Mesenchymal stem cell (in vitro differentiated cells and primary cell): Measurements from ENCODE around the gene LPAR2.

Experiments
- DNase-seq: peaks from one replicate; pipeline ENCODE4 v3.0.0-alpha.2; 2013
- H2AFZ ChIP-seq: one replicate; pipeline ENCODE4 v1.6.1; 2013; ENCODE audit warnings: low read depth, mild to moderate bottlenecking, control low read depth, inconsistent platforms, low read length, moderate library complexity
- H2AK5ac ChIP-seq: 2 replicates; pipeline ENCODE4 v1.6.1; 2013; ENCODE audit warnings: low read length, moderate library complexity, mild to moderate bottlenecking, inconsistent platforms; ENCODE audit not compliant: severe bottlenecking
- H2BK120ac ChIP-seq: one replicate; pipeline ENCODE4 v1.6.1; 2013; ENCODE audit warnings: low read depth, mild to moderate bottlenecking, inconsistent platforms, low read length, moderate library complexity
- H2BK12ac ChIP-seq, 2 experiments: one replicate each; pipeline ENCODE4 v1.6.1; 2013; ENCODE audit warnings: inconsistent platforms in 2 of 2, low read length in 2 of 2, mild to moderate bottlenecking in 2 of 2, moderate library complexity in 2 of 2, control low read depth in 1 of 2
- H2BK15ac ChIP-seq: one replicate; pipeline ENCODE4 v1.6.1; 2013; ENCODE audit warnings: mild to moderate bottlenecking, low read depth, inconsistent platforms; ENCODE audit not compliant: poor library complexity, severe bottlenecking
- H2BK5ac ChIP-seq: 2 replicates; pipeline ENCODE4 v1.6.1; 2013; ENCODE audit warnings: low read depth, mild to moderate bottlenecking, low read length, control low read depth, inconsistent platforms; ENCODE audit not compliant: poor library complexity, severe bottlenecking
- H3K14ac ChIP-seq, 2 experiments: one replicate each; pipeline ENCODE4 v1.6.1; 2013; ENCODE audit warnings: inconsistent platforms in 2 of 2, low read length in 2 of 2, control low read depth in 1 of 2, mild to moderate bottlenecking in 1 of 2, moderate library complexity in 1 of 2
- H3K18ac ChIP-seq, 2 experiments: one replicate each; pipeline ENCODE4 v1.6.1; 2013; ENCODE audit warnings: inconsistent platforms in 2 of 2, low read length in 2 of 2, control low read depth in 1 of 2, low read depth in 1 of 2, mild to moderate bottlenecking in 1 of 2
- H3K23ac ChIP-seq, 2 experiments: one replicate each; pipeline ENCODE4 v1.6.1; 2013; ENCODE audit warnings: inconsistent platforms in 2 of 2, low read length in 2 of 2, mild to moderate bottlenecking in 2 of 2, moderate library complexity in 2 of 2, control low read depth in 1 of 2
- H3K27ac ChIP-seq: 2 replicates; pipeline ENCODE4 v1.5.1; 2013; ENCODE audit warnings: mild to moderate bottlenecking, moderate library complexity, low read length, control low read depth, inconsistent platforms; ENCODE audit not compliant: poor library complexity, severe bottlenecking
- H3K27me3 ChIP-seq, 2 experiments: 2 replicates each; pipeline versions ENCODE4 v1.6.1 to v1.7.0; 2013; ENCODE audit warnings: low read length in 2 of 2, mild to moderate bottlenecking in 2 of 2, moderate library complexity in 2 of 2, control low read depth in 1 of 2, inconsistent platforms in 1 of 2; ENCODE audit not compliant: control insufficient read depth in 1 of 2, insufficient read depth in 1 of 2
- H3K36me3 ChIP-seq, 2 experiments: 2 replicates each; pipeline versions ENCODE4 v1.6.1 to v1.7.0; 2013; ENCODE audit warnings: low read length in 2 of 2, control low read depth in 1 of 2, inconsistent platforms in 1 of 2, low read depth in 1 of 2, mild to moderate bottlenecking in 1 of 2; ENCODE audit not compliant: insufficient read depth in 2 of 2, control insufficient read depth in 1 of 2
- H3K4ac ChIP-seq, 2 experiments: one replicate each; pipeline ENCODE4 v1.6.1; 2013; ENCODE audit warnings: inconsistent platforms in 2 of 2, low read length in 2 of 2, mild to moderate bottlenecking in 2 of 2, moderate library complexity in 2 of 2, control low read depth in 1 of 2, low read depth in 1 of 2
- H3K4me1 ChIP-seq: 2 replicates; pipeline ENCODE4 v1.6.1; 2013; ENCODE audit warnings: low read depth, low read length, control low read depth; ENCODE audit not compliant: control insufficient read depth, insufficient read depth
- H3K4me2 ChIP-seq: 2 replicates; pipeline ENCODE4 v1.6.1; 2013; ENCODE audit warnings: low read length, mild to moderate bottlenecking, inconsistent platforms; ENCODE audit not compliant: poor library complexity, severe bottlenecking
- H3K4me3 ChIP-seq, 2 experiments: 2 replicates each; pipeline versions ENCODE4 v1.5.1 to v1.7.0; 2013; ENCODE audit warnings: low read length in 2 of 2, mild to moderate bottlenecking in 2 of 2, control low read depth in 1 of 2, low read depth in 1 of 2; ENCODE audit not compliant: insufficient read depth in 1 of 2
- H3K79me1 ChIP-seq: replicated peaks from 2 replicates; pipeline ENCODE4 v1.6.1; 2013; ENCODE audit warnings: mild to moderate bottlenecking, control low read depth, low read length, inconsistent platforms; ENCODE audit not compliant: poor library complexity, severe bottlenecking
- H3K9ac ChIP-seq: 2 replicates; pipeline ENCODE4 v1.7.0; 2013; ENCODE audit warnings: mild to moderate bottlenecking, low read length, moderate library complexity
- H3K9me3 ChIP-seq: 2 replicates; pipeline ENCODE4 v1.7.0; 2013; ENCODE audit warnings: mild to moderate bottlenecking, low read length; ENCODE audit not compliant: control insufficient read depth
- H4K8ac ChIP-seq: one replicate; pipeline ENCODE4 v1.6.1; 2013; ENCODE audit warnings: inconsistent platforms, mild to moderate bottlenecking, low read length, moderate library complexity
- H4K91ac ChIP-seq: one replicate; pipeline ENCODE4 v1.6.1; 2013; ENCODE audit warnings: mild to moderate bottlenecking, low read length, inconsistent platforms
- whole genome bisulfite sequencing: methylation state at CpG from one replicate; pipeline ENCODE4 v1.1.7; 2013; ENCODE audit warnings: mixed read lengths; 5-methylcytosine and 5-hydroxymethylcytosine counted together

The LPAR2 gene

GRCh38 chr19:19584356-19584755 is 43.7 kb downstream of the LPAR2 start:
- Histone ChIP-seq H3K79me1 (no peaks in the 10 kb centered on the region), H3K9me3 (no peaks in the 10 kb centered on the region), H3K23ac (no peak overlapping the region), H2BK120ac (no peak overlapping the region), H3K18ac (no peak overlapping the region), H2BK12ac (no peak overlapping the region), H3K4me2 (no peak overlapping the region), H2AK5ac (no peak overlapping the region), H4K91ac (no peak overlapping the region), H4K8ac (no peak overlapping the region), H3K4me1 (peaks cover 2% of the 10 kb centered on the region), H3K27me3 (no peaks in the 10 kb centered on the region), H2BK5ac (no peak overlapping the region), H3K36me3 (no peaks in the 10 kb centered on the region), H2BK15ac (no peak overlapping the region), H3K14ac (no peak overlapping the region), H3K27ac (no peak overlapping the region), H2AFZ (no peak overlapping the region), H3K4me3 (no peak overlapping the region), H3K4ac (no peak overlapping the region), H3K9ac (no peak overlapping the region)
- WGBS, result 80% methylated on average over 6 of the region's 6 CpGs
- DNase-seq, result no peak

GRCh38 chr19:19582471-19582870 is 45.5 kb downstream of the LPAR2 start:
- H3K79me1 ChIP-seq, result no peaks in the 10 kb centered on the region
- H2BK5ac ChIP-seq, result no peak overlapping the region
- DNase-seq, result no peak
- no peak overlapping the region for H2AK5ac ChIP-seq
- H3K4me3 ChIP-seq, result no peak overlapping the region
- H4K8ac ChIP-seq, result no peak overlapping the region
- no peak overlapping the region for H3K9ac ChIP-seq
- H2BK15ac ChIP-seq, result no peak overlapping the region
- no peak overlapping the region for H3K27ac ChIP-seq
- no peak overlapping the region for H3K4me2 ChIP-seq
- no peak overlapping the region for H2BK12ac ChIP-seq
- H3K27me3 ChIP-seq, result no peaks in the 10 kb centered on the region
- no peaks in the 10 kb centered on the region for H3K9me3 ChIP-seq
- no peak overlapping the region for H2BK120ac ChIP-seq
- no peak overlapping the region for H3K4ac ChIP-seq
- H3K18ac ChIP-seq, result no peak overlapping the region
- no peaks in the 10 kb centered on the region for H3K36me3 ChIP-seq
- H2AFZ ChIP-seq, result no peak overlapping the region
- H3K4me1 ChIP-seq, result peaks cover 2% of the 10 kb centered on the region
- 85% methylated on average over 6 of the region's 6 CpGs for WGBS
- H4K91ac ChIP-seq, result no peak overlapping the region
- H3K23ac ChIP-seq, result no peak overlapping the region
- no peak overlapping the region for H3K14ac ChIP-seq

- no peak overlapping the region for H3K23ac ChIP-seq
- no peak overlapping the region for H3K27ac ChIP-seq
- H3K4ac ChIP-seq, result no peak overlapping the region
- peaks cover 2% of the 10 kb centered on the region for H3K4me1 ChIP-seq
- no peak overlapping the region for H3K9ac ChIP-seq
- 93% methylated on average over 13 of the region's 13 CpGs for WGBS
- DNase-seq, result no peak
- H2BK120ac ChIP-seq, result no peak overlapping the region
- peak overlapping the region in 1 of 2 experiments; percentile 22 for H3K14ac ChIP-seq
- H2BK5ac ChIP-seq, result no peak overlapping the region
- H2BK12ac ChIP-seq, result no peak overlapping the region
- no peaks in the 10 kb centered on the region for H3K79me1 ChIP-seq
- H3K27me3 ChIP-seq, result no peaks in the 10 kb centered on the region
- H4K8ac ChIP-seq, result peak overlapping the region; percentile 42
- no peak overlapping the region for H2AFZ ChIP-seq
- H3K36me3 ChIP-seq, result no peaks in the 10 kb centered on the region
- H2AK5ac ChIP-seq, result no peak overlapping the region
- H3K18ac ChIP-seq, result no peak overlapping the region
- H3K9me3 ChIP-seq, result no peaks in the 10 kb centered on the region
- H2BK15ac ChIP-seq, result no peak overlapping the region
- H3K4me2 ChIP-seq, result no peak overlapping the region
- H3K4me3 ChIP-seq, result no peak overlapping the region
- H4K91ac ChIP-seq, result peak overlapping the region; percentile 39
Observed at GRCh38 chr19:19581391-19581790, 46.6 kb downstream of the LPAR2 start.

DNA sequence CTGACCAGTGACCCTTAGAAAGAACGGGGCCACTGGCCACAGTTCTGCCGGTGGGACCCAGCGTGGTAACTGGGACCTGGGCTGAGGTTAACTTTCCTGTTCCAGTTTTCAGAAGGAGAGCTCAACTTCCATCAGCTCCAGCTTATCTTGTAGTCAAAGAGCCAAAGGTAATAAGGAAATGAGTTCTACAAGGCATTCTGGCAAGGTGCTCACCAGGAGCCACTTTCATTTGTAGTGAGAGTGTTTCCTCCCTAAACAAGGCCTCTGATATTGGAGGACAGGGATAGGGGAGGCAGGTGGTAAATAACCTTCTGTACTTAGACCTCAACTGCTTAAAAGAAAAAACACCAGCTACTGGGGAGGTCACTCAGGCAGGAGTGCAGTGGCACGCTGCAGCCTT is 47.6 kb downstream of the LPAR2 start:
- no peak overlapping the region for H3K9ac ChIP-seq
- H3K23ac ChIP-seq, result no peak overlapping the region
- H4K91ac ChIP-seq, result no peak overlapping the region
- no peak overlapping the region for H3K14ac ChIP-seq
- no peaks in the 10 kb centered on the region for H3K9me3 ChIP-seq
- no peak overlapping the region for H2AFZ ChIP-seq
- H3K79me1 ChIP-seq, result no peaks in the 10 kb centered on the region
- no peak overlapping the region for H4K8ac ChIP-seq
- no peak overlapping the region for H2AK5ac ChIP-seq
- H3K27ac ChIP-seq, result no peak overlapping the region
- H2BK5ac ChIP-seq, result no peak overlapping the region
- H3K27me3 ChIP-seq, result no peaks in the 10 kb centered on the region
- H3K4ac ChIP-seq, result no peak overlapping the region
- H3K36me3 ChIP-seq, result no peaks in the 10 kb centered on the region
- H3K18ac ChIP-seq, result no peak overlapping the region
- no peak overlapping the region for H3K4me2 ChIP-seq
- no peak for DNase-seq
- no peak overlapping the region for H2BK12ac ChIP-seq
- WGBS, result 94% methylated on average over 4 of the region's 4 CpGs
- H3K4me1 ChIP-seq, result peaks cover 2% of the 10 kb centered on the region
- H2BK15ac ChIP-seq, result no peak overlapping the region
- no peak overlapping the region for H3K4me3 ChIP-seq
- no peak overlapping the region for H2BK120ac ChIP-seq
